ENCODE data around the gene DIP2C. TPM values are rescaled to one million over a fixed set of nuclear protein-coding genes. Genes with fewer than 3 reads are reported as not detected.

Gene DIP2C
- total RNA-seq, 2 donors from 2014 or later: 12.3 to 41.8 TPM

DNA sequence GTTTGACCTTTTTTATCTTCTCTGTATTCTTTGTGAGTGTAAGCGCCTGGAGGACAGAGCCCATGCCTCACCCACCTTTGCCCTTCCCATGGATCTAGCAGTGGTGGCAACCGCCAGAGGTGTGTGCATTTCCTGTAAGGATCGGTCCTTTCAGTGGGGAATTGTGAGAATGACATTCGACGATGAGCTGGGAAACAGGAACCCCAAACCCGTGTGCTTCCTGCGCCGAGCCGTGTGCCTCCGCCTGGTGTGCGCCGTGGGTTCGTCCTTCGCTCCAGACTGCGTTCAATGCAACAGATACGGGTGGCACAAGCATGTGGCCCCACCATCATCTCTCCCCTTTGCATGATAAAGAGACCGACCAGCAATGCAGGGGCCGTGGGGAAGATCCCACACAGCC, 1.7 kb upstream of the DIP2C start:
- Histone ChIP-seq H3K9me3 (no peaks in the 10 kb centered on the region), H3K27ac (no peak overlapping the region), H3K4me3 (no peak overlapping the region), H3K27me3 (replicated peaks; ENCODE audit: insufficient read depth) (no peaks in the 10 kb centered on the region), H3K36me3 (no peaks in the 10 kb centered on the region), H3K4me1 (replicated peaks) (no peaks in the 10 kb centered on the region)
- DNase-seq (ENCODE audit: low spot score): no peak
- WGBS: 95% methylated on average over 18 of the region's 18 CpGs
- TF ChIP-seq, protein P1, sequence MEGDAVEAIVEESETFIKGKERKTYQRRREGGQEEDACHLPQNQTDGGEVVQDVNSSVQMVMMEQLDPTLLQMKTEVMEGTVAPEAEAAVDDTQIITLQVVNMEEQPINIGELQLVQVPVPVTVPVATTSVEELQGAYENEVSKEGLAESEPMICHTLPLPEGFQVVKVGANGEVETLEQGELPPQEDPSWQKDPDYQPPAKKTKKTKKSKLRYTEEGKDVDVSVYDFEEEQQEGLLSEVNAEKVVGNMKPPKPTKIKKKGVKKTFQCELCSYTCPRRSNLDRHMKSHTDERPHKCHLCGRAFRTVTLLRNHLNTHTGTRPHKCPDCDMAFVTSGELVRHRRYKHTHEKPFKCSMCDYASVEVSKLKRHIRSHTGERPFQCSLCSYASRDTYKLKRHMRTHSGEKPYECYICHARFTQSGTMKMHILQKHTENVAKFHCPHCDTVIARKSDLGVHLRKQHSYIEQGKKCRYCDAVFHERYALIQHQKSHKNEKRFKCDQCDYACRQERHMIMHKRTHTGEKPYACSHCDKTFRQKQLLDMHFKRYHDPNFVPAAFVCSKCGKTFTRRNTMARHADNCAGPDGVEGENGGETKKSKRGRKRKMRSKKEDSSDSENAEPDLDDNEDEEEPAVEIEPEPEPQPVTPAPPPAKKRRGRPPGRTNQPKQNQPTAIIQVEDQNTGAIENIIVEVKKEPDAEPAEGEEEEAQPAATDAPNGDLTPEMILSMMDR (IDR thresholded peaks at IDR 0.05): no peak
- TF ChIP-seq POLR2AphosphoS5 (IDR thresholded peaks at IDR 0.05) (no peak), POLR2A (IDR thresholded peaks at IDR 0.05) (no peak)
- intact Hi-C loops (cut with DNase I): loop anchor here (10.0 kb wide), 1 partner anchor 364 kb away; the partner anchor contains the start of gene WDR37

DNA sequence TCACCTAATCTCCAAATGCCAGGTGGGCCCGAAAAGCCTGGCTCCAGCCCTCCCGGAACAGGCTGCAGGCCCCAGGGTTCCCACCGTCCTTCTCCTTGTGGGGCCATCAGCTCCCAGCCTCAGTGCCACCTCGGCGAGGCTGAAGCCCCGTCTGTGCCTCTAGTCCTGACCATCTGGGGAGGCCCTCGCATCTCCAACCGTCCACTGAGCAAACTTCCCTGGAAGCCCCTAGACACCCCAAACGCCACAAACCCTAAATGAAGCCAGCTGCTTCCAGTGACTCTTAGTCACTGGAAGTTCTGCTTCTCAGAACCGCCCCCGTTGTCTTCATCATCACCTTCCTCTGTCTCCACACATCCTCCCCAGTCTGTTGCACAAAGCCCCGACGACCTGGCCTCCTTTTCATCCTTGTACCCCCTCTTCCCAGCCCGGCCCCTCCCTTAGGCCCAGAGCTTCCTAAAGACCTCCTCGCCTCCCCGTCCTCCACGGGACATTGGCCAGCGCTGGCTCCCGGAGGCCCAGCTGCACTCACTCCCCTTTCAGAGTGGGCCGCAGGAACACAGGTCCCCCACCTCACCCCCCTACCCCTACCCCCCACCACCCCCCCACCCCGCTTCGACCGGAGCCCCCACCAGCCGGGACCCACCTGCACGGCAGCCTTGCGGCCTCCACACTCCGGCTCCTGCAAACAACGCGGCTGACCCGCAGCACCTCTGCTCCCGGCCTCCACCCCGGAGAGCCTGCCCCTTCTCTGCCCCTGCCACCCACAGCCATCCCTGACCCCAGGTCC, 1.1 kb upstream of the DIP2C start:
- H3K9me3 ChIP-seq: no peaks in the 10 kb centered on the region
- peak overlapping the region; percentile 82 to 88 for H3K27ac ChIP-seq
- TF ChIP-seq POLR2A (IDR thresholded peaks at IDR 0.05): no peak
- TF ChIP-seq, protein P1 (IDR thresholded peaks at IDR 0.05): no peak
- no peak for TF ChIP-seq POLR2AphosphoS5 (IDR thresholded peaks at IDR 0.05)
- H3K36me3 ChIP-seq: no peaks in the 10 kb centered on the region
- intact Hi-C loops (cut with DNase I): loop anchor here (10.0 kb wide), 1 partner anchor 364 kb away; the partner anchor contains the start of gene WDR37
- 75% methylated on average over 28 of the region's 32 CpGs for WGBS
- H3K4me1 ChIP-seq (replicated peaks): no peaks in the 10 kb centered on the region
- H3K4me3 ChIP-seq: peak overlapping the region; percentile 42 to 44
- no peak for DNase-seq (ENCODE audit: low spot score)
- no peaks in the 10 kb centered on the region for H3K27me3 ChIP-seq (replicated peaks; ENCODE audit: insufficient read depth)

DNA sequence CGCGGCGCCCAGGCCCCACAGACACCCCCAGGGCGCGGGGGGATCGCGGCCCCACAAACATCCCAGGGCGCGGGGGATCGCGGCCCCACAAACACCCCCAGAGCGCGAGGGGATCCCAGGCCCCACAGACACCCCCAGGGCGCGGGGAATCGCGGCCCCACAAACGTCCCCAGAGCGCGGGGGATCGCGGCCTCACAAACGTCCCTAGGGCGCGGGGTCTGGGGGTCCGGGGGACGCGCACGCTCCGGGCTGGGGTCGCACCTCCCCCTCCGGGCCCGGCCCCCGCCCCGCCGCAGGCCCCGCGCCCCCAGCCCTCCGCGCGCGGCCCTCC, 382 bp downstream of the DIP2C start:
- TF ChIP-seq POLR2AphosphoS5 (IDR thresholded peaks at IDR 0.05): no peak
- TF ChIP-seq POLR2A (IDR thresholded peaks at IDR 0.05): no peak
- TF ChIP-seq, protein P1 (IDR thresholded peaks at IDR 0.05): no peak
- WGBS: 3% methylated on average over 11 of the region's 42 CpGs
- H3K4me3 ChIP-seq: peak overlapping the region; percentile 68 to 79

DNA sequence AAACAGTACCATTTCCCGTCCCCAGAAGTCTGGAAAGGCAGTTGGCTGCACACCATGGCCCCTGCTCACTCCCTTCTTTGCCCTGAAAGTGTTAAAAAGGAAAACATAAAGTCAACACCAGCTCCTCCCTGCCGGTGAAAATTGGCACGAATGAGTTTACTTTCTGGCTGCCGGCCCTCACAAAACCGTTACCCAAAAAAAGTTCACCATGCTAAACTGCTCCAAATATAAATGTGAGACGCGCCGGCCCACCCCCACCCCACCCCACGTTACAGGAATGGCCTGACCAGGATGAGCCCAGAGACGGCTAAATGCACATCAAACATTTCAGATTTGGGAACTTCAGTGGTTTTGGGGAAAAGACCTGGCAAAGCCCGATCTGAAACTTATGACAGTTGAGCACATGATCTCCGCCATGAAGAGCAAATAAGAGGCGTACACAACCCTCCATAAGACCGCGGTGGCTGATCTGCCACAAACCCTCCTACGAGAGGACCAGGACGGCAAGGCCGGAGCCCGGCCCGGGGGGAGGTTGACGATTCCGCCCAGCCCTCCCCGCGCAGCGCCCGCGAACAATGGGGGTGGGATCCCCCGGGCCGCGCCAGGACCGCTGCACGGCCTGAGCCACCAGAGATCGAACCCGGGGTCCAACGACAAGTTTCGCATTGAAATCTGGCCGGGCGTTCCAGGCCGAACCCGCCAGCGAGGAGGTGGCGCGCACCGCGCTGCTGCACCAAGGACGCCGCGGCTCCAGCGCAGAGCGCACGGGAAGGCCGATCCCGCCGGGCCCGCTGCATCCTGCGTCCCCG, 952 bp downstream of the DIP2C start:
- Histone ChIP-seq H3K4me3 (peak overlapping the region; percentile 68 to 79), H3K36me3 (no peaks in the 10 kb centered on the region), H3K9me3 (no peaks in the 10 kb centered on the region), H3K27ac (peak overlapping the region; percentile 84 to 85), H3K4me1 (replicated peaks) (no peaks in the 10 kb centered on the region), H3K27me3 (replicated peaks; ENCODE audit: insufficient read depth) (no peaks in the 10 kb centered on the region)
- TF ChIP-seq POLR2AphosphoS5 (IDR thresholded peaks at IDR 0.05) (peak; percentile 10), POLR2A (IDR thresholded peaks at IDR 0.05) (no peak)
- peak; percentile 41 for DNase-seq (ENCODE audit: low spot score)
- WGBS: 2% methylated on average over 57 of the region's 57 CpGs
- intact Hi-C loops (cut with DNase I): loop anchor here (5.0 kb wide), 1 partner anchor 176 kb away; no protein-coding TSS in a partner anchor

More for the DNA sequence above, 382 bp downstream of the DIP2C start:
- H3K27ac ChIP-seq: peak overlapping the region; percentile 84 to 85
- no peaks in the 10 kb centered on the region for H3K9me3 ChIP-seq
- no peaks in the 10 kb centered on the region for H3K4me1 ChIP-seq (replicated peaks)
- H3K27me3 ChIP-seq (replicated peaks; ENCODE audit: insufficient read depth): no peaks in the 10 kb centered on the region
- no peak for DNase-seq (ENCODE audit: low spot score)
- intact Hi-C loops (cut with DNase I): loop anchor here (5.0 kb wide), 1 partner anchor 177 kb away; no protein-coding TSS in a partner anchor
- no peaks in the 10 kb centered on the region for H3K36me3 ChIP-seq

Measured in prostate gland (tissue), 2 donors.